Measurements from ENCODE around the gene NEMP2.

GRCh38 chr2:190519975-190520767 is 14.4 kb downstream of the NEMP2 start:
- TF ChIP-seq BACH2 (CRISPR knock-in tag; IDR thresholded peaks at IDR 0.05; ENCODE audit: borderline replicate concordance), result no peak
- no peak for TF ChIP-seq ZFP3 (CRISPR knock-in tag; IDR thresholded peaks at IDR 0.05)
- TF ChIP-seq TOX (CRISPR knock-in tag; IDR thresholded peaks at IDR 0.05; ENCODE audit: borderline replicate concordance), result no peak
- TF ChIP-seq RARB (CRISPR knock-in tag; IDR thresholded peaks at IDR 0.05), result no peak
- TF ChIP-seq POU6F1 (CRISPR knock-in tag; IDR thresholded peaks at IDR 0.05; ENCODE audit: borderline replicate concordance, low read depth), result no peak
- TF ChIP-seq ZFP30 (CRISPR knock-in tag; IDR thresholded peaks at IDR 0.05), result no peak
- TF ChIP-seq CSRNP3 (CRISPR knock-in tag; IDR thresholded peaks at IDR 0.05), result no peak
- no peak for TF ChIP-seq ARNTL (CRISPR knock-in tag; IDR thresholded peaks at IDR 0.05; ENCODE audit: borderline replicate concordance, low read depth)
- no peak for TF ChIP-seq ZNF70 (CRISPR knock-in tag; IDR thresholded peaks at IDR 0.05)
- no peak for TF ChIP-seq TSHZ2 (CRISPR knock-in tag; IDR thresholded peaks at IDR 0.05)
- no peak for TF ChIP-seq ZNF565 (CRISPR knock-in tag; conservative IDR thresholded peaks at IDR 0.05; ENCODE audit: low read depth)
- no peak for TF ChIP-seq OSR1 (CRISPR knock-in tag; IDR thresholded peaks at IDR 0.05)
